Measurements from ENCODE around the gene RYR2. TPM values are rescaled to one million over a fixed set of nuclear protein-coding genes. Genes with fewer than 3 reads are reported as not detected.

The RYR2 gene
- total RNA-seq, 1 experiment from 2014 or later = 3.4 TPM

GRCh38 chr1:237134929-237135328 lies 92.9 kb downstream of the RYR2 start:
- peaks cover 24 to 32% of the 10 kb centered on the region in 2 experiments for H3K9me3 Mint-ChIP-seq
- no peaks in the 10 kb centered on the region for H3K79me1 ChIP-seq (ENCODE audit: insufficient read depth, low read depth, low read length, poor library complexity, severe bottlenecking)
- no peak overlapping the region for H4K8ac ChIP-seq (replicated peaks; ENCODE audit: insufficient read length, low read depth, low read length)
- H3K4me1 ChIP-seq (ENCODE audit: insufficient read depth, low read length) = peaks cover 2% of the 10 kb centered on the region
- H2AFZ ChIP-seq (ENCODE audit: low read length) = no peak overlapping the region
- no peak overlapping the region for H2BK20ac ChIP-seq (ENCODE audit: low read depth, low read length, poor library complexity, severe bottlenecking)
- H3K14ac ChIP-seq (ENCODE audit: insufficient read depth, low read length) = no peak overlapping the region
- H4K20me1 ChIP-seq (ENCODE audit: control insufficient read depth, insufficient read depth, insufficient read length) = no peaks in the 10 kb centered on the region
- H3K23ac ChIP-seq (ENCODE audit: insufficient read length, low read depth, low read length) = no peak overlapping the region
- H3K4ac ChIP-seq (ENCODE audit: low read depth, low read length) = no peak overlapping the region
- no peaks in the 10 kb centered on the region for H3K27me3 ChIP-seq (ENCODE audit: insufficient read depth, low read length)
- no peak overlapping the region for H2BK15ac ChIP-seq (ENCODE audit: low read depth, low read length)
- TF ChIP-seq CTCF (conservative IDR thresholded peaks at IDR 0.05) = no peak
- no peak for DNase-seq
- H3K79me2 ChIP-seq (ENCODE audit: insufficient read depth, low read length) = no peaks in the 10 kb centered on the region; the same call in 1 of the 2 replicates
- no CpG with 5 or more reads among the region's 2 CpGs for WGBS (ENCODE audit: extremely low coverage, insufficient read length, low lambda C conversion rate)
- no peaks in the 10 kb centered on the region for H3K27me3 Mint-ChIP-seq (ENCODE audit: low read depth)
- H2AK5ac ChIP-seq (ENCODE audit: insufficient read length, low read length) = no peak overlapping the region
- H4K91ac ChIP-seq (ENCODE audit: insufficient read length, low read depth, low read length) = no peak overlapping the region
- H3K27ac ChIP-seq (ENCODE audit: insufficient read length, low read depth, low read length) = no peak overlapping the region
- H3K9me3 ChIP-seq (ENCODE audit: control insufficient read depth, low read depth, low read length) = peaks cover 12% of the 10 kb centered on the region
- no peaks in the 10 kb centered on the region for H3K23me2 ChIP-seq (ENCODE audit: insufficient read length, low read depth, low read length, poor library complexity, severe bottlenecking)
- H3K56ac ChIP-seq (ENCODE audit: insufficient read length, low read depth, low read length) = no peak overlapping the region
- H3K27ac Mint-ChIP-seq = no peak overlapping the region
- no peak overlapping the region for H3K4me2 ChIP-seq (ENCODE audit: insufficient read depth, insufficient read length, low read length)
- H3K9ac ChIP-seq (ENCODE audit: extremely low read depth, insufficient read length, low read length) = no peak overlapping the region
- H3K4me3 Mint-ChIP-seq = no peak overlapping the region
- H4K5ac ChIP-seq (ENCODE audit: insufficient read length, low read depth, low read length) = no peak overlapping the region
- H2BK5ac ChIP-seq (ENCODE audit: insufficient read length, low read length) = no peak overlapping the region
- no peak overlapping the region for H2BK12ac ChIP-seq (ENCODE audit: insufficient read length, low read depth, low read length)
- no peak overlapping the region for H3K18ac ChIP-seq (ENCODE audit: insufficient read length, low read depth, low read length)
- no peaks in the 10 kb centered on the region for H3K4me1 Mint-ChIP-seq
- no peak overlapping the region for H2BK120ac ChIP-seq (ENCODE audit: low read depth, low read length, poor library complexity, severe bottlenecking)
- H3K36me3 Mint-ChIP-seq (ENCODE audit: insufficient read depth in 1 of 3, low read depth in 3 of 3) = peaks cover 28 to 32% (median 30%) of the 10 kb centered on the region in 3 experiments
- no peak overlapping the region for H3T11ph ChIP-seq (ENCODE audit: low read length)
